ENCODE measurements around the gene IMMP2L.
"Not testable (repeated sequence)": the region's sequence is repeated elsewhere in the genome, so short reads cannot be mapped to it uniquely, and the experiment has no call there.

IMMP2L gene

GRCh38 chr7:111324776-111325175, 237.5 kb downstream of the IMMP2L start:
- DNase-seq, result no peak

- DNase-seq, result no peak
Observed at GRCh38 chr7:111324228-111324627, 238.1 kb downstream of the IMMP2L start.

- DNase-seq, result not testable (repeated sequence)
Observed at GRCh38 chr7:111323670-111324069, 238.6 kb downstream of the IMMP2L start.

GRCh38 chr7:111320133-111320532, 242.2 kb downstream of the IMMP2L start:
- DNase-seq, result no peak

- no peak for DNase-seq
Observed at GRCh38 chr7:111312966-111313365, 249.3 kb downstream of the IMMP2L start.

GRCh38 chr7:111308691-111309090, 253.6 kb downstream of the IMMP2L start:
- DNase-seq, result no peak

GRCh38 chr7:111301891-111302290, 260.4 kb downstream of the IMMP2L start:
- DNase-seq, result no peak

GRCh38 chr7:111294494-111294893, 267.8 kb downstream of the IMMP2L start:
- DNase-seq, result no peak

GRCh38 chr7:111292026-111292470, 270.2 kb downstream of the IMMP2L start:
- no peak for DNase-seq

GRCh38 chr7:111290982-111291381, 271.3 kb downstream of the IMMP2L start:
- DNase-seq, result no peak

- no peak for DNase-seq
Observed at GRCh38 chr7:111290419-111290818, 271.9 kb downstream of the IMMP2L start.

GRCh38 chr7:111288441-111288840, 273.9 kb downstream of the IMMP2L start:
- DNase-seq, result not testable (repeated sequence)

GRCh38 chr7:111282626-111283025, 279.7 kb downstream of the IMMP2L start:
- DNase-seq, result no peak

- DNase-seq, result no peak
Observed at GRCh38 chr7:111274857-111275256, 287.4 kb downstream of the IMMP2L start.

GRCh38 chr7:111272092-111272491, 290.2 kb downstream of the IMMP2L start:
- no peak for DNase-seq

- not testable (repeated sequence) for DNase-seq
Observed at GRCh38 chr7:111270794-111271193, 291.5 kb downstream of the IMMP2L start.

GRCh38 chr7:111268941-111269340, 293.4 kb downstream of the IMMP2L start:
- no peak for DNase-seq

GRCh38 chr7:111266613-111267012, 295.7 kb downstream of the IMMP2L start:
- DNase-seq, result no peak

- DNase-seq, result no peak
Observed at GRCh38 chr7:111265394-111265793, 296.9 kb downstream of the IMMP2L start.

- no peak for DNase-seq
Observed at GRCh38 chr7:111264981-111265380, 297.3 kb downstream of the IMMP2L start.

GRCh38 chr7:111264111-111264868, 298.0 kb downstream of the IMMP2L start:
- DNase-seq, result no peak

- DNase-seq, result no peak
Observed at GRCh38 chr7:111262293-111263116, 299.8 kb downstream of the IMMP2L start.

- no peak for DNase-seq
Observed at GRCh38 chr7:111261496-111261895, 300.8 kb downstream of the IMMP2L start.

GRCh38 chr7:111259991-111260390, 302.3 kb downstream of the IMMP2L start:
- no peak for DNase-seq

Data from stimulated activated CD4-positive, alpha-beta T cell treated with anti-CD3 and anti-CD28 coated beads, Interleukin-4, amount 100 ng/mL, for 4 hours (primary cell).